Neural progenitor cell (in vitro differentiated cells): ENCODE data around the gene SPG21.

ENCODE experiments used
- EZH2 ChIP-seq: fragments of 200-600 bp; sonication (generic); IDR thresholded peaks from 2 replicates; pipeline ENCODE4 v1.6.1; 2017; ENCODE audit warnings: antibody characterized with exemption, mild to moderate bottlenecking, moderate library complexity
- EZH2phosphoT487 ChIP-seq: fragments of 200-600 bp; sonication (generic); IDR thresholded peaks from 2 replicates; pipeline ENCODE4 v1.6.1; 2017; ENCODE audit warnings: antibody characterized with exemption
- TF ChIP-seq, protein P1 (sequence below): fragments of 200-600 bp; sonication (generic); IDR thresholded peaks from 2 replicates; pipeline ENCODE4 v1.5.1; 2017; ENCODE audit warnings: antibody characterized with exemption, mild to moderate bottlenecking

DNA sequence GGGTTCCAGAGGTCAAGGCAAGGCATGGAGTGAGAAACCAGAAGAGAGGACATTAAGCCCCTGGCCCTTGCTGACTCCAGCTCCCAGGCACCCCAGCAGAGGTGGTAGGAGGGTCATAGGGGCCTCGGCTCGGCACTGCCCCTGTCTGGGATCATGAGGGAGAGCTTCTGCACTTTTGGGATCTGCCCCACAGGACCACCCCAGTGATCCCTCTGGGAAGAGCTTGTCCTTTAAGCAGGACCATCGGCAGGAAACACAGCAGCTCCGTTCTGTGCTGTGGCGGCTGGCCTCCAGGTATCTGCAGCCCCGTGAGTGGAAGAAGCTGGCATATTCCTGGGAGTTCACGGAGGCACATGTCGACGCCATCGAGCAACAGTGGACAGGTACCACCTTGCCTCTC, 42.5 kb downstream of the SPG21 start:
- TF ChIP-seq, protein P1, sequence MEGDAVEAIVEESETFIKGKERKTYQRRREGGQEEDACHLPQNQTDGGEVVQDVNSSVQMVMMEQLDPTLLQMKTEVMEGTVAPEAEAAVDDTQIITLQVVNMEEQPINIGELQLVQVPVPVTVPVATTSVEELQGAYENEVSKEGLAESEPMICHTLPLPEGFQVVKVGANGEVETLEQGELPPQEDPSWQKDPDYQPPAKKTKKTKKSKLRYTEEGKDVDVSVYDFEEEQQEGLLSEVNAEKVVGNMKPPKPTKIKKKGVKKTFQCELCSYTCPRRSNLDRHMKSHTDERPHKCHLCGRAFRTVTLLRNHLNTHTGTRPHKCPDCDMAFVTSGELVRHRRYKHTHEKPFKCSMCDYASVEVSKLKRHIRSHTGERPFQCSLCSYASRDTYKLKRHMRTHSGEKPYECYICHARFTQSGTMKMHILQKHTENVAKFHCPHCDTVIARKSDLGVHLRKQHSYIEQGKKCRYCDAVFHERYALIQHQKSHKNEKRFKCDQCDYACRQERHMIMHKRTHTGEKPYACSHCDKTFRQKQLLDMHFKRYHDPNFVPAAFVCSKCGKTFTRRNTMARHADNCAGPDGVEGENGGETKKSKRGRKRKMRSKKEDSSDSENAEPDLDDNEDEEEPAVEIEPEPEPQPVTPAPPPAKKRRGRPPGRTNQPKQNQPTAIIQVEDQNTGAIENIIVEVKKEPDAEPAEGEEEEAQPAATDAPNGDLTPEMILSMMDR: no peak
- TF ChIP-seq EZH2phosphoT487 (no peak), EZH2 (no peak)
